Middle frontal gyrus (tissue), 1 donor: ENCODE data around the gene MVB12B.

Experiments
- DNase-seq: peaks from one replicate; pipeline ENCODE4 v3.0.0-alpha.2; 2015; ENCODE audit warnings: low spot score; ENCODE audit errors: extremely low spot score

Gene MVB12B

GRCh38 chr9:126502417-126503332, 176.0 kb downstream of the MVB12B start:
- DNase-seq = no peak

GRCh38 chr9:126503333-126504085, 176.9 kb downstream of the MVB12B start:
- no peak for DNase-seq

- no peak for DNase-seq
Observed at GRCh38 chr9:126504086-126504976, 177.7 kb downstream of the MVB12B start.

- DNase-seq = no peak
Observed at GRCh38 chr9:126504977-126505455, 178.4 kb downstream of the MVB12B start.

GRCh38 chr9:126505697-126506346, 179.2 kb downstream of the MVB12B start:
- DNase-seq = no peak

GRCh38 chr9:126506361-126507317, 180.0 kb downstream of the MVB12B start:
- no peak for DNase-seq

- no peak for DNase-seq
Observed at GRCh38 chr9:126507318-126508109, 180.9 kb downstream of the MVB12B start.

GRCh38 chr9:126508171-126508591, 181.6 kb downstream of the MVB12B start:
- no peak for DNase-seq

GRCh38 chr9:126508928-126509327, 182.3 kb downstream of the MVB12B start:
- DNase-seq = no peak

- no peak for DNase-seq
Observed at GRCh38 chr9:126509718-126510117, 183.1 kb downstream of the MVB12B start.

- DNase-seq = no peak
Observed at GRCh38 chr9:126510564-126510963, 183.9 kb downstream of the MVB12B start.

GRCh38 chr9:126511411-126511810, 184.8 kb downstream of the MVB12B start:
- no peak for DNase-seq

GRCh38 chr9:126513159-126514036, 186.8 kb downstream of the MVB12B start:
- no peak for DNase-seq

GRCh38 chr9:126514037-126514821, 187.6 kb downstream of the MVB12B start:
- no peak for DNase-seq

- DNase-seq = no peak
Observed at GRCh38 chr9:126515001-126515872, 188.6 kb downstream of the MVB12B start.
